GM12892 (cell line): Measurements from ENCODE around the gene RNF213.

Experiments used
- POLR2A ChIP-seq: IDR thresholded peaks from 2 replicates; pipeline ENCODE4 v1.6.1; 2011; ENCODE audit warnings: low read depth, low read length, control low read depth
- POLR2AphosphoS5 ChIP-seq: IDR thresholded peaks from 2 replicates; pipeline ENCODE4 v1.6.1; 2011; ENCODE audit warnings: low read depth, low read length, control low read depth
- TAF1 ChIP-seq: IDR thresholded peaks from 2 replicates; pipeline ENCODE4 v1.6.1; 2011; ENCODE audit warnings: low read depth, mild to moderate bottlenecking, control low read depth, low read length, borderline replicate concordance

- TF ChIP-seq POLR2A (no peak), POLR2AphosphoS5 (0 out of 2 replicates have a peak, but pooled peaks have one; percentile 16), TAF1 (no peak)
Observed at GRCh38 chr17:80277751-80278671, 17.4 kb downstream of the RNF213 start.
